Immature natural killer cell (primary cell): Measurements from ENCODE around the gene LRRC47. TPM values are rescaled to one million over a fixed set of nuclear protein-coding genes. Genes with fewer than 3 reads are reported as not detected.

Experiments
- DNase-seq, 3 donors: peaks; one replicate each; pipeline ENCODE4 v3.0.0; 2022; ENCODE audit warnings: mixed read lengths in 1 of 3
- H3K27ac Mint-ChIP-seq, 6 donors: one replicate each; pipeline ENCODE4 v1.8.0; 2020; ENCODE audit warnings: mixed read lengths in 6 of 6, mild to moderate bottlenecking in 5 of 6, inconsistent platforms in 4 of 6, moderate library complexity in 3 of 6
- H3K27me3 Mint-ChIP-seq, 3 donors: one replicate each; pipeline ENCODE4 v1.8.0; 2020 to 2021; ENCODE audit warnings: low read depth in 3 of 3, mild to moderate bottlenecking in 3 of 3, mixed read lengths in 3 of 3, moderate library complexity in 3 of 3, inconsistent platforms in 1 of 3
- H3K36me3 Mint-ChIP-seq, 3 donors: one replicate each; pipeline ENCODE4 v1.8.0; 2020; ENCODE audit warnings: mixed read lengths in 3 of 3, inconsistent platforms in 2 of 3, mild to moderate bottlenecking in 2 of 3
- H3K4me1 Mint-ChIP-seq, 2 donors: one replicate each; pipeline ENCODE4 v1.8.0; 2020; ENCODE audit warnings: inconsistent platforms in 2 of 2, mild to moderate bottlenecking in 2 of 2, mixed read lengths in 2 of 2, moderate library complexity in 1 of 2
- H3K4me3 Mint-ChIP-seq, 5 donors: one replicate each; pipeline ENCODE4 v1.8.0; 2020; ENCODE audit warnings: mild to moderate bottlenecking in 5 of 5, mixed read lengths in 5 of 5, inconsistent platforms in 3 of 5, moderate library complexity in 3 of 5
- H3K9me3 Mint-ChIP-seq, 6 donors: one replicate each; pipeline ENCODE4 v1.8.0; 2020; ENCODE audit warnings: mild to moderate bottlenecking in 6 of 6, mixed read lengths in 6 of 6, inconsistent platforms in 4 of 6, moderate library complexity in 3 of 6
- polyA plus RNA-seq, 3 donors: library from polyadenylated mRNA; unstranded; fragments of 300-500 nt; fragmentation: Illumina TruSeq; gene quantifications; one replicate each; pipeline ENCODE4 v1.2.3, GENCODE V29; 2021

The LRRC47 gene
- polyA plus RNA-seq, 3 donors from 2014 or later = 19.3 to 28.3 (median 27.7) TPM

DNA sequence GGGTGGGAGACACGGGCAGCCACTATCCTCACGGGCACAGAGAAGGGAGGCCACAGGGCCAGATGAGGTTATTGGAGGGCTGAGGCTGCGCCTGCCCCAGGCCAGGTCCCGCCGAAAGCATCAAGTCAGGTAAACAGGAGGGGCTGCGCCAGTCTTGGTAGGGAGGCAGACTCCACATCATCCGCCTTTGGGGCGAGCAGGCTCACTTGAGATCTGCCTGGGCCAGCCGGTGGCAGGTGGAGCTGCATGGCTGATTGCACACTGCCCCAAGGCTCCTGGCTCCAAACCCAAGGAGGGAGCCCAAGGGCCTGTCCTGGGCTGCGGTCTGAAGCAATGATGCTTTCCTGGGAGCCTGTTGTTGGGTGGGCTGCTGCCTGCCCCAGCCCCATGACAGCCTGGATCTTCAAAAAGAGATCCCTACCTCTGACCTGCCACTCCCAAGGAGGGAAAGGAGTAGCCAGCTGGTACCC is 19.2 kb downstream of the LRRC47 start:
- no peak for DNase-seq
- Mint-ChIP-seq H3K9me3 (no peaks in the 10 kb centered on the region), H3K27ac (no peak overlapping the region), H3K36me3 (peaks cover 10 to 26% (median 13%) of the 10 kb centered on the region in 3 donors), H3K27me3 (peaks cover 0 to 2% (median under 1%) of the 10 kb centered on the region in 3 donors), H3K4me3 (no peak overlapping the region), H3K4me1 (peaks cover 0 to 7% of the 10 kb centered on the region in 2 donors)

DNA sequence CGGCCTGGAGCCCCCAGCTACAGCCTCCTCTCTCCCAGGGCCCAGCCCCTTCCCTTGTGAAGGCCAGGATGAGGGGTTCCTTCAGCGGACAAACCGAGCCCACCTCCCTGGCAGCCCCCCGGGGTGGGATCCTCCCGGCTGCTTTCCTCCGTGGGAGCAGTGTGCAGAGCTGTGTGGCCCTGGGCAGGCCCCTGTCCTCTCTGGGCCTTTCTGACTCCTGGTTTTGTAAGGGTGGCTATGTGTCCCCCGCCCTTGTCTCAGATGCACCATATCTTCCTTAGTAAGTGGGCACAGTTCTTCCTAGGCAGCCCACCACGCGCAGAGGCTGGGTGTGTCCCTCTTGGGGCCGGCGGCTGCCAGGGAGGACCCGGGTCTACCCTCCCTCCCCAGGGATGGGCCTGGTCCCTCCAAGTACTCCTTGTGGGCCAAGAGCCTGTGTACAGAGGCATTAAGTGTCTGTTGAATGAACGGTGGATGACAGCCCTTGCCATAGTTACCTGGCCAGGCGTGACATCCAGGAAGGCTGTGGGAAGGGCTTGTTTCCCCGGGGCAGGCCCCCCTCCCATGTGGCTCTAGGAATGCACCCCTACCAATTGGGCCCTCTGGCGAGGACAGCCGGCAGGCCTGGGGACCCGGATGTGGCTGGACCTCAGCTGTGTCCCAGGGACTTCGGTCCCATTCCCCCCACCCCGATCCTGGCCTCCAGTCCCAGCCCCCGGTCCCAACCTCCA is 19.9 kb downstream of the LRRC47 start:
- Mint-ChIP-seq H3K4me3 (no peak overlapping the region), H3K27ac (no peak overlapping the region), H3K4me1 (peaks cover 0 to 10% of the 10 kb centered on the region in 2 donors), H3K9me3 (no peaks in the 10 kb centered on the region), H3K27me3 (peaks cover 0 to 2% (median 0%) of the 10 kb centered on the region in 3 donors), H3K36me3 (peaks cover 10 to 20% (median 11%) of the 10 kb centered on the region in 3 donors)
- DNase-seq = no peak

DNA sequence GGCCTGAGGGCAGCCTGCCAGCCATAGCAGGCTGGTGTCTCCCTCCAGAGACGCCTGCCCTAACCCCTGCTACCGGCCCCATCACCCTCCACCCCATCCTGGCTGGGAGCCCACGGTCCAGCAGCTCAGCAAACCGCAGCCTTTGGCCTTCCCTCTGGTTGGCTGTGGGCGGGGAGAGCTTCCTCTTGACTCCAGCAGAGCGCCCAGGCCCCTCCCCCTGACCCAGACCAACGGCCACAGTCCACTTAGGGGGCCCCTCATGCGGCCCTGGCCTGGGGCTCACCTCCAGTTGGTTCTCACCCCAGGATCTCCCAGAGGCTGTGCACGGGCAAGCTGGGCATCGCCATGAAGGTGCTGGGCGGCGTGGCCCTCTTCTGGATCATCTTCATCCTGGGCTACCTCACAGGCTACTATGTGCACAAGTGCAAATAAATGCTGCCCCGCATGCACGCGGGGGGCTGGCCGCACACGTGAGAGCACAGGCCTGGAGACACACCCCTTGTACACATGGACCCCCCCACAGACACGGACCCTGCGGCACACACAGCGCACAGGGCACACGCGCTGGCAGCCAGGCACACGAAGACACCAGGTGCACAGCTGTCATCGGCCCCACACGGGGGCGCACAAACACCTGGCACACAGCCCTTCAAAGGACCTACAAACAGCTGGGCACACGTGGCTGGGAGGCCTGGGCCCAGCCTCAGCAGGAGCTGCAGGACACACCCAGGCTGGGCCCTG is 20.6 kb downstream of the LRRC47 start:
- peaks cover 0 to 12% of the 10 kb centered on the region in 2 donors for H3K4me1 Mint-ChIP-seq
- peaks cover 0 to 2% (median 0%) of the 10 kb centered on the region in 3 donors for H3K27me3 Mint-ChIP-seq
- no peak overlapping the region for H3K4me3 Mint-ChIP-seq
- no peak overlapping the region for H3K27ac Mint-ChIP-seq
- H3K36me3 Mint-ChIP-seq = peaks cover 10 to 16% (median 11%) of the 10 kb centered on the region in 3 donors
- DNase-seq = peak in 1 of 3 donors; percentile 26
- H3K9me3 Mint-ChIP-seq = no peaks in the 10 kb centered on the region

DNA sequence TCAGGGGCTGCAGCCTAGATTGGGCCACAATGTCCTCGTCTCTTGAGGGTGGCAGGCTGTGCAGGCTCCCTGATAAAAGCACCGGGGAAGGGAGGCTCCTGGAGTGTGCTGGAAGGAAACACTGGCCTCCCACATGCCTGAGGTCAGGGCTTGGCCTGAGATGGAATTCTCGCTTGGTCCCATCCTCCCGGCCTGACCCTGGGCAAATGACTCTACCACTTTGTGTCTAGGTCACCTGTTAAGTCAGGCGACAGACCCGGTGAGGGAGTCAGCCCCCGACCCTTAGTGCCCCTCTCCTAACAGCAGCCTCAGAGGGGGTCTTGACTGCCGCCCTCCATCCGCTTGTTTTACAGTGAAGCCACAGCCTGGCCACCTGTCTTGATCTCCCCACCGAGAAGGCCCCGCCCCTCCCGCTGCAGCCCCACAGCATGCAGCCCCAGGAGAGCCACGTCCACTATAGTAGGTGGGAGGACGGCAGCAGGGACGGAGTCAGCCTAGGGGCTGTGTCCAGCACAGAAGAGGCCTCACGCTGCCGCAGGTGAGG is 21.3 kb downstream of the LRRC47 start:
- Mint-ChIP-seq H3K27me3 (peaks cover 0 to 2% (median 2%) of the 10 kb centered on the region in 3 donors), H3K9me3 (no peaks in the 10 kb centered on the region), H3K4me1 (peaks cover 0 to 12% of the 10 kb centered on the region in 2 donors), H3K27ac (no peak overlapping the region), H3K4me3 (peak overlapping the region in 1 of 5 donors; percentile 21), H3K36me3 (peaks cover 5 to 10% (median 6%) of the 10 kb centered on the region in 3 donors)
- DNase-seq = no peak

DNA sequence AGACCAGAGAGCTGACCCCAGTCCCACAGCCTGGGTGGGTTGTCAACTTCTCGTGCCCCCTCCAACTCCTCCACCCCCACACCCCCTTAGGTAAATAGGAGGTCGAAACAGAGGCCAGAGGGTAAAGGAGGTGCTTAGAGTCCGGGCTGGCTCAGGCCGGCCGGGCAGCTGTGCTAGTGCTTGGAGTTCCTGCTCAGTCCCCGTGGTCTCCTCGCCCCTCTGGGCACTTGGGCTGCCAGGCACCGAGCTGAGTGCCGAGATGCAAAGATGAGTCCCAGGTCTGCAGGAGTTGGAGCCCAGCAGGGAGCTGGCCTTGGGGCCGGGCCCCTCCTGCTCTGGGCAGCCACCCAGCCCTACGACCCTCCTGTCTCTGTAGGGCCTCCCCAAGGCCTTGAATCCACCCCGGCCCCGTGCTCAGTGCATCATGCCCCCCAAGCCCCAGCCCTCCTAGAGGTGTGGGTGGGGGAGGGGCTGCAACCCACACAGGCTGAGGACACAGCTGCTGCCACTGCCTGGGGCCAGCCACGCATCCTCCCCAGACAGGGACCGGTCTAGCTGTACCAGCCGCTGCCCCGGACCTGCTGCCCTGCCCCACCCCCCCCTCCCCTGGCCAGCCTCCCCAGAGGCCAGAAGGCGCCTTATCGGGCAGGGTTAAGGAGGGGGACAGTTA is 21.9 kb downstream of the LRRC47 start:
- Mint-ChIP-seq H3K4me1 (peaks cover 0 to 12% of the 10 kb centered on the region in 2 donors), H3K9me3 (no peaks in the 10 kb centered on the region), H3K36me3 (peaks cover 0 to 5% (median 4%) of the 10 kb centered on the region in 3 donors), H3K27me3 (peaks cover 0 to 2% (median 2%) of the 10 kb centered on the region in 3 donors), H3K27ac (no peak overlapping the region), H3K4me3 (no peak overlapping the region)
- DNase-seq = no peak

DNA sequence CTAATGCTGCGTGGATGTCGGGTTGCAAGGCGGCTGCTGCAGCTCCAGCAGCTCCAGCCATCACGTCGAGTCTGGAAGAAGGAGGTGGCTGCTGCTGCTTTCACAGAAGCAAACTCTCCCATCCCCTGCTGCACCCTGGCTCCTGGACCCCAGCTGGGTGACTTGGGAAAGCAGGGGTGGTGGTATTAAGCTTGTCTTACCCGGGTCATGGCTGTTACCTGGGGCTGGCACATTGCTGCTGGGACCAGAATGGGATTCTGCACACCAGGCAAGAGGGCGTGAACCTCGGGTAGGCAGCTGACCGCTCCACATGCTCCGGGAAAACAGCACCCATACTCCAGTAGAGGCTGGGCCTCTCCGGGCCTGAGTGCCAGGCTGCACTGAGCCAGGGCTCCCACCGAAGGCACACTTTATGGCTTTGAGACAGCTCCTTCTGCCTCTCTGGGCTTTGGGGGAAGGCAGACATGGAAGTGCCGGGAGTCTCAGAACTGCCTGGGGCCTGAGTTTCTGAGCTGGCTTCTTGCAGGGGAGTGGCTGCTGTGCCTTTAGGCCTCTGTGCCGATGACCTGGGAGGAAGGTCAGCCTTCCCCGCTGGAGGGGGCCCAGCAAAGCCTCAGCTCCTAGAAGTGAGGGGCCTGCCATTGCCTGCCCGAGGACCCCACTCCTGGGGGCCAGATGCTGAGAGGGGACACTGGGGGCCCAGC is 22.6 kb downstream of the LRRC47 start:
- Mint-ChIP-seq H3K27me3 (peaks cover 0 to 2% (median 2%) of the 10 kb centered on the region in 3 donors), H3K27ac (no peak overlapping the region), H3K4me1 (peaks cover 0 to 12% of the 10 kb centered on the region in 2 donors), H3K9me3 (no peaks in the 10 kb centered on the region), H3K4me3 (peak overlapping the region; percentile 17 to 67 (median 44)), H3K36me3 (no peaks in the 10 kb centered on the region)
- no peak for DNase-seq

DNA sequence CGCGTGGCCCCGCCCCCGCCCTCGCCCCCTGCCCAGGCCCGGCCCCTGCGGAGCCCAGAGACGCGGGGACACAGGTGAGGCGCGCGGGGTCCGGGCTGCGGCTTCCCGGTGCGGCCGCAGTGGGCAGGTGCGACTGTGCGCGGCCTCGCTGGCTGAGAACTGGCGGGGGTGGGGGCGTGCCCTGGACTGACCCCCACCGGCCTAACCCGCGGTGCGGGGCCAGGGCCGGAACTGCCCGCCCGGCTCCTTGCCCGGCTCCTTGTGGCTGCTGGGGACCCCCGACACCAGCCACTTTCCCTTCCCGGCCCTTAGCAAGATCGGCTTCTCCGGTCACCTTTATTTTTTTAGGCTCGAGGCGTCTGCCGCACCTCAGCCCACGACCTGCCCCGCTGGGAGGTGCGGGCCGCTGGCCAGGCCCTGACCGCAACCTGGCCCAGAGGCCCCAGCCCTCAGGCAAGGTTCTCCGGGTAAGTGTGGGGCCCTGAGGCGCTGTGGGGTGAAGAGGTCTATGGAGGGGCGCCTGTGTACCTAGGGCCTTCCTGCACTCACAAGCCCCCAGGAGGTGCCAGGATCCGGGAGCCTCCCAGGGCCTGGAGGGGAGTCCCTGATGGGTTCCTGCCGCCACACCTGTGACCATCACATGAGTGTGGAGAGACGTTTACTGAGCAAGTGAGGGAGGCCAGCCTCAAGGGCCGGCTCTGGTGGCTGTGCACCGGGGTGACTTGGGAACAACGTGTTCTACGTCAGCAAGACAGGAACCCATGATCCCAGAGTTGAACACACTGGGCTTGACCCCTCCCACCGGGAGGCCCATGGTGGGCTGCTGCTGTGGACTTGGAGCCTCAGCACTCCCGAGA is 23.4 kb downstream of the LRRC47 start, which contains the start of gene SMIM1:
Gene SMIM1, plus strand, starts transcription at position 35 of the 857 bp plus-strand sequence. CDS start 2,625 bp downstream, outside the sequence.
- Mint-ChIP-seq H3K9me3 (no peaks in the 10 kb centered on the region), H3K36me3 (no peaks in the 10 kb centered on the region), H3K4me1 (peaks cover 0 to 12% of the 10 kb centered on the region in 2 donors), H3K27ac (no peak within 1 kb of the TSS), H3K4me3 (peak within 1 kb of the TSS; percentile 59 to 70 (median 65)), H3K27me3 (peaks cover 0 to 2% (median 2%) of the 10 kb centered on the region in 3 donors)
- DNase-seq = no peak

DNA sequence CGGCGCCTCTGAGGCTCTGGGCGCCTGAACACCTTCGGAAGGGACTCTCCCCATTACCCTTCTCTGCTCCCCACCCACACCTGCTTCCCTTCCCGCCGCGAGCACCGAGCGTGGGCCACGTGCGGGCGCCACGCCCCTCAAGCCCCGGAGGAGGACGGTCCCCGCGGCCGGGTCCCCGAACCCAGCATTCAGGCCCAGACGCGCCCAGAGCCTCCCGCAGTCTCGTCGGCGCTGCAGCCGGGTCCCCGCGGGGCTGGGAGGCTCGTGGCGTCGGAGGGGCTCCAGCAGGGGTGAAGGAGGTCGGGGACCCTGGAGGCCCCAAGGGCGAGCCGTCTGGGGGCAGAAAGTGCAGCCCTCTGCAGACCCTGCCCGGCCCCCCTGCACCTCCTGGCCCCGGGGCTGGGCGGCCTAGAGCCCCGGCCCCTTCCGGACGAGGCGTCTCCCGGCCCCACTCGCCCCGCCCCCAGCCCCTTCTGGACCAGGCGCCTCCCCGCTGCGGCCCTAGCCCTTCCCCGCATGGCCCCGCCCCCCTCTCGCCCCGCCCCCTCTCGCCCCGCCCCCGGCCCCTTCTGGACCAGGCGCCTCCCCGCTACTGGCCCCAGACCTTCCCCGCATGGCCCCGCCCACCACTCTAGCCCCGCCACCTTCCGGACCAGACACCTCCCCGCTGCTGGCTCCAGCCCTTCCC is 24.1 kb downstream of the LRRC47 start:
- Mint-ChIP-seq H3K27me3 (peaks cover 0 to 6% (median 2%) of the 10 kb centered on the region in 3 donors), H3K4me3 (peak overlapping the region; percentile 54 to 70 (median 65)), H3K4me1 (peaks cover 0 to 12% of the 10 kb centered on the region in 2 donors)

DNA sequence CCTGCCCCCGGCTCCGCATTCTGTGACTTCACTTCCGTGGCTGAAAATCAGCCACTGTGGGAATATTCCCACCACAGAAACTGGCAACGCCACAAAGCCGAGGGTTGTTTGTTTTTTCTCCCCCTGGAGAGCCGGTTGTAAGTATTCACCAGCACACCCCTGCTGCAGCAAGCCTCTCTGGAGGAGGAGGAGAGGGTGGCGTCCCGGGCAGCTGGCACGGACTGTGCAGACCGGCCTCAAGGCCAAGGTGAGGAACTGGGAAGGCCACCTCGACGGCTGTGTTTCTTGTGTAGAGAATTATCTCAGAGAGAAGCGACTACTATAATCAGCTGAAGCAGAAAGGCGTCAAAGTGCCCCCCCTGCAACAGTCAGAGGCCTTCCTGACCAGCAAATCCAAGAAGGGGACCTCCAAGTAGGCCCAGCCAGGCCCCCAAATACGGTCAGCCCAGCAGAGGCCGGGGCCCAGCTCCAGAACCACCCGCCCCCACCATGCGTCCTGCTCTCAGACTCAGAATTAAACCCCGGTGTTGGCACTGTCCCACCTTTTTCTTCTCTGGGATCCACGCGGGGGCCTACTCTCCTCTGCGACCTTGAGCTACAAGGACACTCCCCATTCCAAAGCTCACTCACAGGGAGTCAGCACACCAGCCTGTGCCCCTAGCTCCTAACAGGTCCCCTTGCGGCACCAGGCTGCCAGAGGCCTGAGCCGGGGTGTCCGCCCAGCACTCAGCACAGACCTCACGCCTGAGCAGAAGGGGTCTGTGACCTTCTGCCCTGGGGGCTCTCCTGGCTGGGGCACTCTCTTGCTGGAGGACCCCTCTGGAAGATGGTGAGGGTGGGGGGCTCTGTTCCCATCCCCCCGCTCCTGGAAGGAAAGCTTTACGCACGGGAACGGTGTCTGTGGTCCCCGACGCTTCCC is 24.9 kb downstream of the LRRC47 start:
- H3K4me1 Mint-ChIP-seq = peaks cover 0 to 12% of the 10 kb centered on the region in 2 donors
- peak overlapping the region; percentile 63 to 71 (median 66) for H3K4me3 Mint-ChIP-seq
- no peaks in the 10 kb centered on the region for H3K36me3 Mint-ChIP-seq
- no peak overlapping the region for H3K27ac Mint-ChIP-seq
- H3K9me3 Mint-ChIP-seq = no peaks in the 10 kb centered on the region
- DNase-seq = no peak
- peaks cover 2 to 6% (median 3%) of the 10 kb centered on the region in 3 donors for H3K27me3 Mint-ChIP-seq

More for the DNA sequence above, 24.1 kb downstream of the LRRC47 start:
- peak; percentile 84 to 90 (median 88) for DNase-seq
- no peaks in the 10 kb centered on the region for H3K36me3 Mint-ChIP-seq
- no peaks in the 10 kb centered on the region for H3K9me3 Mint-ChIP-seq
- no peak overlapping the region for H3K27ac Mint-ChIP-seq

DNA sequence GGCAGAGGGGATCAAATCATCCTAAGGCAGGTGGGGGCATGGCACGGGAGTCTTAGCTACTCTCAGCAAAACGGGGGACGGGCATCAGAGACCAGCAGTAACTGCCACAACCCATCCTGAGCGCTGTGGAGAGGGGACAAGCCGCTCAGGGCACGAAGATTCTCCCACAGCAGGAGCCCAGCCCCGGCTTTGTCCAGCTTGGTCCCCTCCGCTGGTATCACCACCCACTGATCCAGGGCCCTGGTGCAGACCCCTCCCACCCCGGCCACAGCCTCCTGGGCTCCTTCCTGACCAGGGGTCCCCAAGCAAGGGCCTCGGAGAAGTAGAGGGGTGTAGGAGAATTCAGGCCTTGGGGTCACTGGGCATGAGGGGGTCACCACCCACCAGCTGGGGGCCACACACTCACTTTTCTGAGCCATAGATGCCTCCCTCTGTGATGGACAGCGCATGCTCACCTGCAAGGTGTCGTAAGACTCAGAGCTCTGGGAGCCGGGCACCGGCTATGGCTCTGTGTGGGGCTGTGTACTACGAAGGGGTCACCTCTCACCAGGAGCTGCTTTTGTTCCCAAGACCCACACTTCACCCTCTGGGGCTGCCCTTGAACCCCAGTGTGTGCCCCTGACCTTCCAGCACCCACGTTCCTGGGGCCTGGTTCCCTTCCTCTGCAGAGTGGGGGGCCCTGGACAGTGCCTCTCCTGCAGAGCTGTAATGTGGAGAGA is 26.1 kb downstream of the LRRC47 start:
- Mint-ChIP-seq H3K4me3 (peak overlapping the region in 4 of 5 donors; percentile 53 to 71 (median 64)), H3K4me1 (peaks cover 0 to 11% of the 10 kb centered on the region in 2 donors), H3K9me3 (no peaks in the 10 kb centered on the region), H3K36me3 (no peaks in the 10 kb centered on the region), H3K27me3 (peaks cover 2 to 5% (median 3%) of the 10 kb centered on the region in 3 donors), H3K27ac (no peak overlapping the region)
- DNase-seq = no peak
